Activated T-cell treated with anti-CD3 and anti-CD28 coated beads for 24 hours (primary cell): Measurements from ENCODE around the gene NEDD8.
"Not testable (repeated sequence)": the region's sequence is repeated elsewhere in the genome, so short reads cannot be mapped to it uniquely, and the experiment has no call there.

Experiments
- DNase-seq: peaks from one replicate; pipeline ENCODE4 v3.0.0-alpha.2; 2020; ENCODE audit warnings: low read depth

NEDD8 gene

GRCh38 chr14:24222987-24223386 lies 9.2 kb downstream of the NEDD8 start:
- not testable (repeated sequence) for DNase-seq

GRCh38 chr14:24219521-24219920 lies 12.6 kb downstream of the NEDD8 start:
- DNase-seq = no peak

- DNase-seq = no peak
These were observed 13.1 kb downstream of the NEDD8 start for GRCh38 chr14:24219080-24219479.

- not testable (repeated sequence) for DNase-seq
These were observed 15.3 kb downstream of the NEDD8 start for GRCh38 chr14:24216876-24217275.

- no peak for DNase-seq
These were observed 15.8 kb downstream of the NEDD8 start for GRCh38 chr14:24216345-24216699.

GRCh38 chr14:24215495-24216344 lies 16.4 kb downstream of the NEDD8 start, which contains the start of gene MDP1:
Gene MDP1 (minus strand): TSS chr14:24216066. CDS start chr14:24215955, 111 bp downstream.
- peak; percentile 78 for DNase-seq

GRCh38 chr14:24213866-24214662 lies 18.1 kb downstream of the NEDD8 start:
- no peak for DNase-seq

- peak; percentile 94 for DNase-seq
These were observed 19.0 kb downstream of the NEDD8 start, which contains the start of gene CHMP4A for GRCh38 chr14:24212924-24213865. Gene CHMP4A (minus strand): TSS chr14:24213488. CDS start chr14:24213439, 49 bp downstream.

GRCh38 chr14:24211311-24211710 lies 20.9 kb downstream of the NEDD8 start:
- no peak for DNase-seq

GRCh38 chr14:24207625-24208024 lies 24.5 kb downstream of the NEDD8 start:
- no peak for DNase-seq

GRCh38 chr14:24207104-24207551 lies 25.0 kb downstream of the NEDD8 start:
- no peak for DNase-seq

GRCh38 chr14:24206260-24207103 lies 25.7 kb downstream of the NEDD8 start:
- no peak for DNase-seq

GRCh38 chr14:24204163-24205146 lies 27.7 kb downstream of the NEDD8 start:
- DNase-seq = no peak

- DNase-seq = not testable (repeated sequence)
These were observed 28.8 kb downstream of the NEDD8 start for GRCh38 chr14:24203249-24203886.

- DNase-seq = not testable (repeated sequence)
These were observed 29.6 kb downstream of the NEDD8 start for GRCh38 chr14:24202538-24202937.

GRCh38 chr14:24198814-24199524 lies 33.2 kb downstream of the NEDD8 start:
- DNase-seq = no peak

- DNase-seq = no peak
These were observed 35.1 kb downstream of the NEDD8 start for GRCh38 chr14:24197056-24197450.
